HEK293 (cell line): ENCODE results near the gene PI4KA.

Experiments
- KLF16 ChIP-seq: fragments of 450-650 bp; formaldehyde crosslinking; IDR thresholded peaks from 2 replicates; pipeline ENCODE4 v1.5.1; 2017; ENCODE audit warnings: missing biosample characterization, missing genetic modification characterization
- RBAK ChIP-seq: fragments of 450-650 bp; formaldehyde crosslinking; IDR thresholded peaks from 2 replicates; pipeline ENCODE4 v1.5.1; 2016; ENCODE audit warnings: missing biosample characterization, missing genetic modification characterization
- SALL2 ChIP-seq: fragments of 450-650 bp; formaldehyde crosslinking; IDR thresholded peaks from 2 replicates; pipeline ENCODE4 v1.5.0; 2017; ENCODE audit warnings: missing biosample characterization, mild to moderate bottlenecking, missing genetic modification characterization, borderline replicate concordance
- ZNF112 ChIP-seq: fragments of 450-650 bp; formaldehyde crosslinking; IDR thresholded peaks from 2 replicates; pipeline ENCODE4 v1.5.0; 2017; ENCODE audit warnings: missing biosample characterization, missing genetic modification characterization
- ZNF239 ChIP-seq: fragments of 450-650 bp; formaldehyde crosslinking; IDR thresholded peaks from 2 replicates; pipeline ENCODE4 v1.5.1; 2016; ENCODE audit warnings: missing biosample characterization, missing genetic modification characterization
- ZNF335 ChIP-seq: fragments of 450-650 bp; formaldehyde crosslinking; conservative IDR thresholded peaks from 2 replicates; pipeline ENCODE4 v1.5.1; 2016; ENCODE audit warnings: missing biosample characterization, missing genetic modification characterization
- ZNF48 ChIP-seq: fragments of 450-650 bp; formaldehyde crosslinking; IDR thresholded peaks from 2 replicates; pipeline ENCODE4 v1.5.1; 2016; ENCODE audit warnings: missing biosample characterization, missing genetic modification characterization
- ZNF561 ChIP-seq: fragments of 450-650 bp; IDR thresholded peaks from 2 replicates; pipeline ENCODE4 v1.5.1; 2018; ENCODE audit warnings: missing biosample characterization, missing genetic modification characterization, borderline replicate concordance
- TF ChIP-seq, protein P1 (sequence below): fragments of 450-650 bp; formaldehyde crosslinking; IDR thresholded peaks from 2 replicates; pipeline ENCODE4 v1.5.1; 2016; ENCODE audit warnings: missing biosample characterization, missing genetic modification characterization
- TF ChIP-seq, protein P2 (sequence below): fragments of 450-650 bp; formaldehyde crosslinking; IDR thresholded peaks from 2 replicates; pipeline ENCODE4 v1.5.1; 2016; ENCODE audit warnings: missing biosample characterization, missing genetic modification characterization
- TF ChIP-seq, protein P3 (sequence below): fragments of 450-650 bp; formaldehyde crosslinking; IDR thresholded peaks from 2 replicates; pipeline ENCODE4 v1.5.1; 2016; ENCODE audit warnings: missing biosample characterization, missing genetic modification characterization
- TF ChIP-seq, protein P4 (sequence below): fragments of 450-650 bp; formaldehyde crosslinking; IDR thresholded peaks from 2 replicates; pipeline ENCODE4 v1.5.1; 2017; ENCODE audit warnings: missing biosample characterization, missing genetic modification characterization

DNA sequence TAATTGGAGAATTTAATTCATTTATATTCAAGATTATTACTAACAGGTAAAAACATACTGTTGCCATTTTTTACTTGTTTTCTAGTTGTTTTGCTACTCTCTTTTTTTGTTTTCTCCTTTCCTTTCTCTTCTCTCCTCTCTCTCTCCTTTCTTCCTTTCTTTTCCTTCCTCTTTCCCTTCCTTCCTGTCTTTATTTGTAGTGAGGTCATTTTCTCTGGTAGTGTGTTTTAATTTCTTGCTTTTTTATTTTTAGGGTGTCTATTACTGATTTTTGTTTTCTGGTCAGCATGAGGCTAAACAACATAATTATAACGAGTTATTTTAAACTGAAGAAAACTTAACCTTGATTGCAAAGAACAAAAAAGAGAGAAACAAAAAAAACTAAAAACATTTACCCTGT is 197.1 kb downstream of the PI4KA start:
- TF ChIP-seq, protein P1, sequence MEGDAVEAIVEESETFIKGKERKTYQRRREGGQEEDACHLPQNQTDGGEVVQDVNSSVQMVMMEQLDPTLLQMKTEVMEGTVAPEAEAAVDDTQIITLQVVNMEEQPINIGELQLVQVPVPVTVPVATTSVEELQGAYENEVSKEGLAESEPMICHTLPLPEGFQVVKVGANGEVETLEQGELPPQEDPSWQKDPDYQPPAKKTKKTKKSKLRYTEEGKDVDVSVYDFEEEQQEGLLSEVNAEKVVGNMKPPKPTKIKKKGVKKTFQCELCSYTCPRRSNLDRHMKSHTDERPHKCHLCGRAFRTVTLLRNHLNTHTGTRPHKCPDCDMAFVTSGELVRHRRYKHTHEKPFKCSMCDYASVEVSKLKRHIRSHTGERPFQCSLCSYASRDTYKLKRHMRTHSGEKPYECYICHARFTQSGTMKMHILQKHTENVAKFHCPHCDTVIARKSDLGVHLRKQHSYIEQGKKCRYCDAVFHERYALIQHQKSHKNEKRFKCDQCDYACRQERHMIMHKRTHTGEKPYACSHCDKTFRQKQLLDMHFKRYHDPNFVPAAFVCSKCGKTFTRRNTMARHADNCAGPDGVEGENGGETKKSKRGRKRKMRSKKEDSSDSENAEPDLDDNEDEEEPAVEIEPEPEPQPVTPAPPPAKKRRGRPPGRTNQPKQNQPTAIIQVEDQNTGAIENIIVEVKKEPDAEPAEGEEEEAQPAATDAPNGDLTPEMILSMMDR (tag by site-specific recombination) = no peak
- TF ChIP-seq, protein P2, sequence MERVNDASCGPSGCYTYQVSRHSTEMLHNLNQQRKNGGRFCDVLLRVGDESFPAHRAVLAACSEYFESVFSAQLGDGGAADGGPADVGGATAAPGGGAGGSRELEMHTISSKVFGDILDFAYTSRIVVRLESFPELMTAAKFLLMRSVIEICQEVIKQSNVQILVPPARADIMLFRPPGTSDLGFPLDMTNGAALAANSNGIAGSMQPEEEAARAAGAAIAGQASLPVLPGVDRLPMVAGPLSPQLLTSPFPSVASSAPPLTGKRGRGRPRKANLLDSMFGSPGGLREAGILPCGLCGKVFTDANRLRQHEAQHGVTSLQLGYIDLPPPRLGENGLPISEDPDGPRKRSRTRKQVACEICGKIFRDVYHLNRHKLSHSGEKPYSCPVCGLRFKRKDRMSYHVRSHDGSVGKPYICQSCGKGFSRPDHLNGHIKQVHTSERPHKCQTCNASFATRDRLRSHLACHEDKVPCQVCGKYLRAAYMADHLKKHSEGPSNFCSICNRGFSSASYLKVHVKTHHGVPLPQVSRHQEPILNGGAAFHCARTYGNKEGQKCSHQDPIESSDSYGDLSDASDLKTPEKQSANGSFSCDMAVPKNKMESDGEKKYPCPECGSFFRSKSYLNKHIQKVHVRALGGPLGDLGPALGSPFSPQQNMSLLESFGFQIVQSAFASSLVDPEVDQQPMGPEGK = no peak
- TF ChIP-seq ZNF561 (tag by site-specific recombination) (no peak), ZNF335 (no peak), SALL2 (tag by site-specific recombination) (no peak), ZNF239 (tag by site-specific recombination) (no peak), ZNF48 (tag by site-specific recombination) (no peak), ZNF112 (tag by site-specific recombination) (no peak), RBAK (tag by site-specific recombination) (no peak), KLF16 (tag by site-specific recombination) (no peak)
- TF ChIP-seq, protein P3, sequence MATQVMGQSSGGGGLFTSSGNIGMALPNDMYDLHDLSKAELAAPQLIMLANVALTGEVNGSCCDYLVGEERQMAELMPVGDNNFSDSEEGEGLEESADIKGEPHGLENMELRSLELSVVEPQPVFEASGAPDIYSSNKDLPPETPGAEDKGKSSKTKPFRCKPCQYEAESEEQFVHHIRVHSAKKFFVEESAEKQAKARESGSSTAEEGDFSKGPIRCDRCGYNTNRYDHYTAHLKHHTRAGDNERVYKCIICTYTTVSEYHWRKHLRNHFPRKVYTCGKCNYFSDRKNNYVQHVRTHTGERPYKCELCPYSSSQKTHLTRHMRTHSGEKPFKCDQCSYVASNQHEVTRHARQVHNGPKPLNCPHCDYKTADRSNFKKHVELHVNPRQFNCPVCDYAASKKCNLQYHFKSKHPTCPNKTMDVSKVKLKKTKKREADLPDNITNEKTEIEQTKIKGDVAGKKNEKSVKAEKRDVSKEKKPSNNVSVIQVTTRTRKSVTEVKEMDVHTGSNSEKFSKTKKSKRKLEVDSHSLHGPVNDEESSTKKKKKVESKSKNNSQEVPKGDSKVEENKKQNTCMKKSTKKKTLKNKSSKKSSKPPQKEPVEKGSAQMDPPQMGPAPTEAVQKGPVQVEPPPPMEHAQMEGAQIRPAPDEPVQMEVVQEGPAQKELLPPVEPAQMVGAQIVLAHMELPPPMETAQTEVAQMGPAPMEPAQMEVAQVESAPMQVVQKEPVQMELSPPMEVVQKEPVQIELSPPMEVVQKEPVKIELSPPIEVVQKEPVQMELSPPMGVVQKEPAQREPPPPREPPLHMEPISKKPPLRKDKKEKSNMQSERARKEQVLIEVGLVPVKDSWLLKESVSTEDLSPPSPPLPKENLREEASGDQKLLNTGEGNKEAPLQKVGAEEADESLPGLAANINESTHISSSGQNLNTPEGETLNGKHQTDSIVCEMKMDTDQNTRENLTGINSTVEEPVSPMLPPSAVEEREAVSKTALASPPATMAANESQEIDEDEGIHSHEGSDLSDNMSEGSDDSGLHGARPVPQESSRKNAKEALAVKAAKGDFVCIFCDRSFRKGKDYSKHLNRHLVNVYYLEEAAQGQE (tag by site-specific recombination) = no peak
- TF ChIP-seq, protein P4, sequence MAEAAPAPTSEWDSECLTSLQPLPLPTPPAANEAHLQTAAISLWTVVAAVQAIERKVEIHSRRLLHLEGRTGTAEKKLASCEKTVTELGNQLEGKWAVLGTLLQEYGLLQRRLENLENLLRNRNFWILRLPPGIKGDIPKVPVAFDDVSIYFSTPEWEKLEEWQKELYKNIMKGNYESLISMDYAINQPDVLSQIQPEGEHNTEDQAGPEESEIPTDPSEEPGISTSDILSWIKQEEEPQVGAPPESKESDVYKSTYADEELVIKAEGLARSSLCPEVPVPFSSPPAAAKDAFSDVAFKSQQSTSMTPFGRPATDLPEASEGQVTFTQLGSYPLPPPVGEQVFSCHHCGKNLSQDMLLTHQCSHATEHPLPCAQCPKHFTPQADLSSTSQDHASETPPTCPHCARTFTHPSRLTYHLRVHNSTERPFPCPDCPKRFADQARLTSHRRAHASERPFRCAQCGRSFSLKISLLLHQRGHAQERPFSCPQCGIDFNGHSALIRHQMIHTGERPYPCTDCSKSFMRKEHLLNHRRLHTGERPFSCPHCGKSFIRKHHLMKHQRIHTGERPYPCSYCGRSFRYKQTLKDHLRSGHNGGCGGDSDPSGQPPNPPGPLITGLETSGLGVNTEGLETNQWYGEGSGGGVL (tag by site-specific recombination) = no peak
